HG02973 (cell line): ENCODE measurements around the gene NADSYN1.

Experiments
- ATAC-seq: cut with Tn5 transposase; IDR thresholded peaks from one replicate; pipeline ENCODE4 v1.9.1; 2021; ENCODE audit warnings: moderate library complexity; ENCODE audit not compliant: unreplicated experiment

The NADSYN1 gene

DNA sequence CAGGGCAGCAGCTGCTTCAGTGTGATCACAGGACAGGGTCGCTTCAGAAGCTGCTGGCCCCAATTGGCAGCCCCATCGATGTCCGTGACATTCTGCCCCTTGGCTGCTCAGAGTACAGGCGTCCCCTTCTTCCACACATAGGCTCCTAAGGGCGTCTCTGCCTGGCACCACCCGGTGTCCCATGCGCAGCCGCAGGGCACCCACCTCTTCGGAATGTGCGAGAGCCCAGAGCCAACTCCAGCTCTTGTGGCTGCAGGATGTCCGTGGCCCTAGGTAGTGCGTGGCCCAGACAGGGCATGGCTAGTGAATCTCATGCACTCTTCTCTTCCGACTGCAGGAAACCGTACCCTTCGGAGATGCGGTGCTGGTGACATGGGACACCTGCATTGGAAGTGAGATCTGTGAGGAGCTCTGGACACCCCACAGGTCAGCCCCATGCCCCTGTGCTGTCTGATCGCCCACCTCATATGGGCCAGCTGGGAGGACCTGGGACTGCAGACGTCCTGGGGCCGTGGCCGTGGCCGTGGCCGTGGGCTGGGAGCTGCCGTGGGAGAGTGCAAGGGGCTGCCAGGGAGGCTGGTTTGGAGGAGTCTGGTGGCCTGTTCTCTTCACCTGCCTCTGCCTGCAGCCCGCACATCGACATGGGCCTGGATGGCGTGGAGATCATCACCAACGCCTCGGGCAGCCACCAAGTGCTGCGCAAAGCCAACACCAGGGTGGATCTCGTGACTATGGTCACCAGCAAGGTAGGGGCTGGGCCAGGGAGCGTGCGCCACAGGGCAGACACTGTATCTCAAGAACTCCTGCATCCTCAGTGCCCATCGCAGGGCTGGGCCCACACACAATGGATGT is 20.2 kb downstream of the NADSYN1 start:
- no peak for ATAC-seq

DNA sequence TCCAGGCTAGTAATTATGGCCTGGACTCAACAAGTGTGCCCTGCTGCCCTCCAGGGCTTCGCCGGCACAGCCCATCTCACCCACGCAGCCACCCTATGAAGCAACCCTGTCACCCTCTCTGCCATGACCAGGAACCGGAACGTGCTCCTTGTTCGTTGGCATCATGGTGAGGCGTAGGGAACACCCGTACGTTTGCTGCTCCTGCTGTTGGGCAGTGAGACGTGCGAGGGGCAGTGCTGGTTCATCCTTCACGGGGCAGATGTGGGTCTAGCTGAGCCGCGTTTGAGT is 20.7 kb downstream of the NADSYN1 start:
- no peak for ATAC-seq

DNA sequence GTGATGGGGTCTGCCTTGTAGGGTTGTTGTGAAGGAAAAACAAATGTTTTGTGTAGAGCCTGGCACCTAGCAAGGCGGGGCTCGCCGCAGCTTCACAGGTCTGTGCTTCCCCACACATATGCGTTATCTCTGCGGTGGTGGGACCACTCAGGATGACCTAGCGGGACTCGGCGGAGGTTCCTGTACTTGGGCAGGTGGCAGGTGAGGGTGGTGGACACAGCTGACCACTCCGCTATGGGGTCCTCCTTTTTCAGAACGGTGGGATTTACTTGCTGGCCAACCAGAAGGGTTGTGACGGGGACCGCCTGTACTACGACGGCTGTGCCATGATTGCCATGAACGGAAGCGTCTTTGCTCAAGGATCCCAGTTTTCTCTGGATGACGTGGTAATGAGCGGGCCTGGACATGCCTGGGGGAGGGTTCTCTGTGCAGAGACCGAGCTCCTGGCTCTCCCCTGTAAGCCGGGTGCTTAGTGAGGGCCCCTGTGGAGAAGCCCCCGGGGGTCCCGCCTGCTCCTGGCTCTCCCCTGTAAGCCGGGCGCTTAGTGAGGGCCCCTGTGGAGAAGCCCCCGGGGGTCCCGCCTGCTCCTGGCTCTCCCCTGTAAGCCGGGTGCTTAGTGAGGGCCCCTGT is 21.3 kb downstream of the NADSYN1 start:
- ATAC-seq, result no peak

DNA sequence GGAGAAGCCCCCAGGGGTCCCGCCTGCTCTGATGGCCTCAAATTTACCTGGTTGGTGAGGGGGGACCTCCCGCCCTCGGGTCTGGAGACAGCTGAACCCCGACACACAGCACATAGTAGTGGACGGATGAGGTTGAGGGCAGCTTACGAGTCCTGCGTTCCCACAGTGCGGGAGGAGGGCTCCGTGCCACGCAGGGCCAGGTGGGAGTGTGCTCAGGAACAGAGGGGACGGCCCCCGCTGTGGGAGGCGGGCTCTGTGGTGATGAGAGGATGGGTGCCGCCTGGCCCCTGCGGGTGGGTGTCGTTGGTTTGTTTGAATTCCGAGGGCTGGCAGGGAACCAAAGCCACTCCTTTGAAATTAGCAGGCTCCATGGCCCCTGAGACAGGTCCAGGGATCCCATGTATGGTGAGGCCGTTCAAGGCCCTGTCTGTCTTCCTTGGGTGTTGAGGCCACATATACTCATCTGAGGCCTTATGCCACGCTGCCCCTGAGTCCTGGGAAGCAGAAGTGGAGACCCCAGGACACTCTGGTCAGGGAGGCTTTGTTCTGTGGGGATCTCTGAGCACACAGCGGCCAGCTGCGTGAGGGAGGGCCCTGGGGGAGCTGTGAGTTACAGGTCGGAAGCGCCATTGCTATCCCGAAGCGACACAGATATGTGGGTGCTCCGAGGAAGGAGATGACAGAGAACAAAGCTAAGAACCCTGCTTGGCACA is 21.9 kb downstream of the NADSYN1 start:
- ATAC-seq, result no peak

DNA sequence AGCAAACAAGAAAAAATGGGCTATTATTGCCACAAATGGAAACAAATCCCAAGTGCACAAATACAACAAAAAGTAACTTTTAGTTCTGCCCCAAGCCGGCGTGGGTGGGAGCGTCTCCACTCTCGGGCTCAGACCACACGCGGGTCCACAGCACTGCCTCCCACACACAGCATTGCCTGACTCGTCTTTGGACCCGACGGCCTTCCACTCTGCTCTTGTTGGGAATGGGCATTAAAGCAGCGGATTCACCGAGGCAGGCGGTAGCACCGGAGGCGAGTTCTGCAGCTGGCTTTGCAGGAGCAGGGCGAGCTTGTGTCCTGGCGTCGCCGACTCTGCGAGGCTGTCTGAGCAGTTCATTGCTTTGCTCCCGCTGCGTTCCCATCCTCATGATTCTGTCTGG is 23.0 kb downstream of the NADSYN1 start:
- ATAC-seq, result no peak

DNA sequence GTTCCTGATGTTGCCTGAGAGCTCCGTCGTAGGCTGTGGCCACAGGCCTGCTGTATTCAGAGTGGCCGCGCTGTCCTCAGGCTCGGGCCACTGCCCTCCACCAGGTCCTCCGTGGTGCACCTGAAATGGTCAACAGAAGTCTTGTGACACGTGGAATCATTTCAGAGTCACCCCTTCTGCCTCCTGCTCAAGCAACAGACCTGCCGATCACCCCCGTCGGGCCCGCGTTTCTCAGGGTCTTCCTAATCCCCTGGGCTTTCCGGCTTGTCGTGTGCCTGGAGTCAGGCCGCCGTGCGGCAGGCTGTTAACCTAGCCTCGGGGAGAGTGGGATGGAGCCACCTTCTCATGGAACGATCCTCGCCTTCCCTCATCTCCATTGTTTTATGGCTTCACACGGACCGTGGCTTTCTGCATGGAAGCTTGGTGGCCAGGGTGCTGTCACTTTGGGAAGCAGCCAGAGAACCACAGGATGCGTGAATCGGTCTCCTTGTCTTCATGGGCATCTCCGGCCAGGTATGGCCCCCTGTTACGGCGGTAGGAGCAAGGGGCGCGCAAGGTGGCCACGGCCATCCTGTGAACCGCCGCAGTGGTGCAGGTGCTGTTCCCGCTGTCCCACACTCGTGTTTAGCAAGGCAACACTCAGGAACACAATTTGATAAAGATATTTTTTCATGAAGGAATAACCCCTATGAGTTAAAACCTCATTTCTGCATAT is 24.1 kb downstream of the NADSYN1 start:
- ATAC-seq, result no peak

DNA sequence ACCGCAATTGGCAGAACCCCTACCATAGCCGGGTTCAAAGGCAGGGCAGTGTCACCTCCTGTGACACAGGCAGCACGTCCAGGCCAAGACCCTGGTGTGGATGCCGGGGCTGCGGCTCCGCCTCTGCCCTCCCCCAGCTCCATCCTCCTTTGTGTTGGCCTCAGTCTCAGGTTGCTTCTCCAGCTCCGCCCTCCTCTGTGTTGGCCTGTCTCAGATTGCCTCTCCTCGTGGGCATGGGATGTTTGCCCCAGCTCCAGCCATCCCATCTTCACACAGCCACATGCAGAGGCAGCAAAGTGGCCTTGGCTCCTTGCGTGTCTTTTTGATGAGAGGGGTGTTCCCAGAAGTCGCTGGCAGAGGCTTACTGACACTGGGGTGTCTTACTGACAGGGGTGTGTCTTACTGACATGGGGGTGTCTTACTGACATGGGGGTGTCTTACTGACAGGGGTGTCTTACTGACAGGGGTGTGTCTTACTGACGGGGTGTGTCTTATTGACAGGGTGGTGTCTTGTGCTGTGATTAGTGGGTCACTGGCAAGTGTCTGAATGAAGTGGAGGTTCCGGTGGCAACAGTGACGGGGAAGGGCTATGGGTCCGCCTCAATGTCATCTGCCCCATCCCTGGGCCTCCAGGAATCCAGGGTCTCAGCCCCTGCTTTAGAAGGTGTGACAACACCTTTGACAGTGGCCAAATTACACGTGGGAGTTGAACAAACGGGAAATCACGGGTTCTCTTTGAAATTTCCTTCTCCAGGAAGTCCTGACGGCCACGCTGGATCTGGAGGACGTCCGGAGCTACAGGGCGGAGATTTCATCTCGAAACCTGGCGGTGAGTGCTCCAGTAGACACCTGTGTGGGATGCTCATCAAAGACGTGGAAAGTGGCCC is 24.9 kb downstream of the NADSYN1 start:
- no peak for ATAC-seq

DNA sequence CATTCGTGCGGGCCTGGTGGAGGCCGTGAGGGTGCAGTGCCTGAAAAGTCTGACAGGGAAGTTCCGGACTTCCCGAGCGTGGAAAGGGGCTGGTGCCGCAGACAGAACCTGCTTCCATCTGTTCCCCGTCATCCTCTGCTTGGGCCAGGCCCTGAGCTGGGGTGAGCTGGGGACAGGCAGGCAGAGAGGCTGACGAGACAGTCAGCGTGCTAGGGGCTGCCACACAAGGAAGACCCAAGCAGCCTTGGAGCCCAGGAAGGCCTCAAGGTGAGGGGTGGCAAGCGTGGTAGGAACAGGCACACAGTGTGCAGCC is 25.5 kb downstream of the NADSYN1 start:
- ATAC-seq, result no peak

DNA sequence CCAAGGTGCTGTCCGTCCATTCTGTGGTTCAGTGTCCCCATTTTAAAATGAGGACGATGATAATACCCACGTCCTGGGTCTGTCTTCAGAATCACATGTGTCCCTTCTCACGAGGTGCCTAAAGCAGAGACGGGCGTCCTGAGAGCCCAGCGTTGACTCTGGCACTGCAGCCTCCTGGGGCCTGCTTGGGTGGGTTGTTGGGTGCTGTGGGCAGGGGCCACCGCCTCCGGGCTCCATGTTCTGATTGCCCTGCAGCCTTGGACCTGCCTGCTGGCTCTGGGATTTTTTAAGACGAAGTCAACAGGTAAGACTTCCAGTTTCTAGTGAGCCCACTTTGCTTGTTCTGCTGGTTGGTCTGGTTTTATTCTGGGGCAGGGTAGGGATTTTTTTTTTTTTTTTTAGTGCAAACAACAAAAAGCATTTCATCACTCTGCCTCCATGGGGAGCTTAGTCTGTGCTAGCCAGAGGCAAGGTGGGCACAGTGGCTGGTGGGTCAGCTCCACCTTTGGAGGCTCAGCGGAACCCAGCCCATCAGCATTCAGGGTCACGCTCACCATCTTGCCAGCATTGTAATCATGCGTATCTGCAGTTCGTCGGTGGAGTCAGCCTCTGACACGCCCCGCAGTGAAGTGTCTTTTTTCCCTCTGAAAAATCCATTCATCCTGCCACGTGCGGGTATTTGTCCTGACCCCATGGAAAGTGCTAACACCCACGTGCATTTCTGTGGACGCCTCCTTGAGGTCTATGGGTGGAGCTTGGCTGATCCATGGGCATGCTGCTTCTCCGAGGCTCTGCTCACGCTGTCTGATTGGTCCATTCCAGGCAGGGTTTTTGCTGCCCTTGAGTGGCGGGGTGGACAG is 28.3 kb downstream of the NADSYN1 start:
- no peak for ATAC-seq

DNA sequence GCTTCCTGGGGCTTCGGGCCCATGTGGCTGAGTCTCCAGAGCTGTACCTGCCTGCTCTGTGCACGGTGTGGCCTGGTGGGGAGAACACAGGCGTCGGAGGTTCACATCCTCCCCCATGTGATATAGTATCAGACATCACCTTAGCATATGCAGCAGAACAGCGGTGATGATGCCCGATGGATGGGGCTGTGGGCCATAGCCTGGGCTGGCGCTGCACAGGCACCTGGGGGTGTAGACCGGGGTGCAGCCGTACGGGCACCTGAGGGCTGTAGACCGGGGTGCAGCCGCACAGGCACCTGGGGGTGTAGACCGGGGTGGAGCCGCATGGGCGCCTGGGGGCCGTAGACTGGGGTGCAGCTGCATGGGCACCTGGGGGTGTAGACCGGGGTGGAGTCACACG is 29.2 kb downstream of the NADSYN1 start:
- ATAC-seq, result no peak

DNA sequence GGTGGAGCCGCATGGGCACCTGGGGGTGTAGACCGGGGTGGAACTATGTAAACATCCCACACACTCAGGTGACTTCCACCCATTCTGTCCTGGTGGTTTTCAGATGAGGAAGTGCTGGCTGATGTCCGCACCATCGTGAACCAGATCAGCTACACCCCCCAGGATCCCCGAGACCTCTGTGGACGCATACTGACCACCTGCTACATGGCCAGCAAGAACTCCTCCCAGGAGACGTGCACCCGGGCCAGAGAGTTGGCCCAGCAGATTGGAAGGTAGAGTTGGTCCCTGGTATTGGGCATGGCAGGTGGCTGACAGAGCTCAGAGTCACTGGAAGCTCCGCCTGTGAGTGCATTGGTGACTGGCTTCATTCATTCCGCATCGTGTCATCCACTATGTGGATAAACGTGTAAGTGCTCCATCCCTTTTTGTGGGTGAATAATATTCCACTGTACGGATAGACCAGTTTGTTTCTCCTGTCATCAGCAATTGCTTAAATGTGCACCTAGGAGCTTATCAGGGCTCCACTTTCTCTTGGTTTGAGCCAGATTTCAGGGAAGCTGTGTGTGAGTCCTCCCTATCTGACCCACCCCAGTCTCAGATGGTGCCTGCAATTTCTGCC is 29.9 kb downstream of the NADSYN1 start:
- ATAC-seq, result no peak

DNA sequence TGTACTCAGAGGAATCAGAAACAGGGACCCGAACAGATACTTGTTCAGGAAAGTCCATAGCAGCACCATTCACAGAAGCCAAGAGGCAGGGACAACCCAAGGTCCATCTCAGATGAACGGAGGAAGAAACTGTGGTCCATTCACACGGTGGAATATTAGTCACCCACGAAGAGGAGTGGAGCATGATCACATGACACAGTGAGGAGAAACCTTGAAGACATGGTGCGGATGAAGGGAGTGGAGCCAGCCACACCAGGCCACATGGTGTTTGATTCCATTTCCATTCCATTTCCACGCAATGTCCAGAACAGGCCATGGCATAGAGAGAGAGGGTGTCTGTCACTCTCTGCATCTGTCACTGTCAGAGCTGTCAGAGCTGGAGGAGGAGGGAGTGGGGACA is 30.7 kb downstream of the NADSYN1 start:
- no peak for ATAC-seq

DNA sequence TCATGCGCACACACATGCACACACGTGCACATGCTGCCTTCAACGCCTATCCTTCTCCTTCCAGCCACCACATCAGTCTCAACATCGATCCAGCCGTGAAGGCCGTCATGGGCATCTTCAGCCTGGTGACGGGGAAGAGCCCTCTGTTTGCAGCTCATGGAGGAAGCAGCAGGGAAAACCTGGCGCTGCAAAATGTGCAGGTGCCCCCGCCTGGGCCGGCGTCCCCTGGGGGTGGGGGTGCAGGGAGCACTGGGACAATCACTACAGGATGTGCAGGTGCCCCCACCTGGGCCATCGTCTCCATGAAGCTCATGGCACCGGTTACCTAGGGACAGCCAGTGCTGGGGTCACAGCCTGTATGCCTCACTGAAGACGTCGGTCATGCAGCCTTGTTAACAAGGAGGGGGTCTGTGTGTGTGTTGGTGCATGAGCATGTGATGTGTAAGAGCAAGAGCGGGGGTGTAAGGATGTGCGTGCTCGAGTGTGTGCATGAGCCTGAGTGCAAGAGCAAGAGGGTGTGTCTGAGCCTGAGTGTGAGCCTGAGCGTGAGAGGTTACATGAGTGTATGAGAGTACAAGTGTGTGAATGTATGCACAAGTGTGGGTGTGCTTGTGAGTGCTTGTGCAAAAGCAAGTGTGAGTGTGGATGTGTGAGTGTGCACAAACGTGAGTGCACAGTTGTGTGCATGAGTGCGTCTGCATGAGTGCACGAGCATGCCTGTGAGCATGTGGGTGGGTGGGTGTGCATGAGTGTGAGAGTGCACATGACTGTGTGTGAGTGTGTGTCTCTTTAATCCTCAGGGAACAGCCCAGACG is 31.5 kb downstream of the NADSYN1 start:
- ATAC-seq, result no peak

DNA sequence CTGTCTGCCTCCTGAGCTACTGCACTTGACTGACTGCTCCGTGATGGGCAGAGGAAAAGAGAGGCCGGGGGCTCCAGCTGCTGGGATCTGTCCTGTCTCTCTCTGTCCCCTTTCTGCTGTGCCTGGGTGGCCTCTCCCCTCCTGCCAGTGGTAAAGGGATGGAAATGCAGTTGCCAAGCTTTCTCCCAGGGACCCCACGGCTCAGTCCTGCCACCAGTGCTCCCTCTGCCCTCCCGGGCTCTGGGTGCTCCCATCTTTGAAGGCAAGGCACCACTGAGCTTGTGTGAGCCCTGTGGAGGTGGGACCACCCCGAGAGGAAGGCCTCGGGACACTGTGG is 32.0 kb downstream of the NADSYN1 start:
- no peak for ATAC-seq

DNA sequence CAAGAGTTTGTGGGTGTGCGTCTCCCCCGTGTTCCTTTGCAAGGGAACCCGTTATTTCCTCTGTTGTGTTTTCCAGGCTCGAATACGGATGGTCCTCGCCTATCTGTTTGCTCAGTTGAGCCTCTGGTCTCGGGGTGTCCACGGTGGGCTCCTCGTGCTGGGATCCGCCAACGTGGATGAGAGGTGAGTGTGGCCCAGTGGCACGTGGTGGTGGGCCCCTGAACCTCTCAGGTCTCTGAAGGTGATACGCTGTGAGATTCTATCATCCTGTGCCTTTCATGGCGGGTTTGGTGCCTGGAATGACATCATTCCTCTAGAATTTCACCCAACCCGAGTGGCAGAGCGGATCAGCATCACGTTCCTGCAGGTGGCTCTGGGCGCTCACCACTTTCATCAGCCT is 32.5 kb downstream of the NADSYN1 start:
- no peak for ATAC-seq

DNA sequence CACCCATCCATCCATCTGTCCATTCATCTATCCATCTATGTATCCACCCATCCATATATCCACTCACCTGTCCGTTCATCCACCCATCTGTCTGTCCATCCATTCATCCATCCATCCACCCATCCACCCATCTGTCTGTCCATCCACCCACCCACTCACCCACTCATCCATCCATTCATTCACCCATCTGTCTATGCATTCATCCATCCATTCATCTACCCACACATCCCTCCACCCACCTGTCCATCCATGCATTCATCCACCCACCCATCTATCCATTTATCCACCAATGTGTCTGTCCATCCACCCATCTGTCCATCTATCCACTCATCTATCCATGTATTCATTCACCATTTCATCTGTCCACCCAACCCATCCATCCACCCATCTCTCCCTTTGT is 33.3 kb downstream of the NADSYN1 start:
- no peak for ATAC-seq

DNA sequence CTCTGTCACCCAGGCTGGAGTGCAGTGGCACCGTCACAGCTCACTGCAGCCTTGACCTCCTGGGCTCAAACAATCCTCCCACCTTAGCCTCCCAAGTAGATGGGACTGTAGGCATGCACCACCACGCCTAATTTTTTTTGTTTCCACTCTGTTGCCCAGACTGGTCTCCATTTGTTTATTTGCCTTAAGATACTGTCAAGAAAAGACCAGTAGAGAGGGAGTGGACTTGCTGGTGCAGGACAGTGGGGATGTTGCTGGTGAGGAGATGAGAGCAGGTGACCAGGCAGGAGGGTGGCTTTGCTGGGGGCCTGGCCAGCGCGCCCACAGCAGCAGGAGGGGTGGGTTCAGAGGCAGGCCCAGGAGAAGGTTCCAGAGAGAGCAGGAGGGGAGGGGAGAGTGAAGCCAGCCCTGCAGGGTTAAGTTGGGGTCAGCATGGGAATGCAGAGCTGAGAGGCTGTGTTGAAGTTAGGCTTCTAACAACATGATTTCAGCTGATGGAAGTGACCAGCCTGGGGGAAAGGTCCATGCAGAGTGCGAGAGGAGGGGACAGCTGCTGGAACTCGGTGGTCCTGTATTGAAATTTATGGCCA is 35.8 kb downstream of the NADSYN1 start:
- ATAC-seq, result no peak

DNA sequence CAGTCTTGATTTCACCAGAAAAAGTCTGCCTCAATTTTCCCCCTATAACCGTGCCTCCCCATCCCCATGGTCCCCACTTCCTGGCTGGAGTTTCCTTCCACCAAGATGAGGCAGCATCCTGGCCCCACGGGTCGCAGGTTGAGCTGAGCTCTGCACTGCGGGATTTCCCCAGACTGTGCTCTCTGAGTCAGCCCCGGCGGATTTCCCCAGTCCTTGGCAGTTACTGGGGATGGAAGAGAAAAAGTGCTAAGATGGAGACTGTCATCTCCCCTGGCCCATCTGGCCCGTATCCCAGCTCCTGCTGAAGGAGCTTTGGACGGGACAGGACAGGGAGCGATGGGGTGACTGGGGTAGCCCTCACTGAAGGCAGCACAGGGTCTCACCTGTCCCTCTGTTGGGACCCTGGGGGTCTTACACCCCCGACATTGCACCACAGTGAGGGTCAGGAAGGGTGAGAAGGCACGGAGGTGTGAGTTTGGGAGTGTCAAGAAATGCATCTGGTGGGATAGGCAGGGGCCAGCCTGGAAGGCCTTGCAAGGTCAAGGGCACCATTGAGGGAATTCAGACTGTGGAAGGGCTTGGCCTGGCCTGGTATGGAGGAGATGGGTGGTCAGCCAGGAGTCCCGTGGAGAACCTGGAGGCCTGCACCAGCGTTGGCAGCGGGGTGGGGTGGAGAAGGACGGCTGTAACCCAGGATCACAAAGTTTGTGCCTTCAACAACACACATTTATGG is 36.5 kb downstream of the NADSYN1 start:
- ATAC-seq, result no peak
